HFFc6 (cell line): ENCODE measurements around the gene CARMIL1. TPM values are rescaled to one million over a fixed set of nuclear protein-coding genes. Genes with fewer than 3 reads are reported as not detected.

Source experiments
- DNase-seq: peaks from one replicate; pipeline ENCODE4 v3.0.0-alpha.2; 2018
- H3K27ac Mint-ChIP-seq: 2 replicates; pipeline ENCODE4 v1.8.0; 2020; ENCODE audit warnings: mild to moderate bottlenecking, mixed read lengths
- H3K27me3 Mint-ChIP-seq: 2 replicates; pipeline ENCODE4 v1.8.0; 2021; ENCODE audit warnings: mild to moderate bottlenecking, moderate library complexity, mixed read lengths; ENCODE audit not compliant: insufficient read depth
- H3K36me3 Mint-ChIP-seq: 2 replicates; pipeline ENCODE4 v1.8.0; 2021; ENCODE audit warnings: low read depth, mixed read lengths
- H3K4me1 Mint-ChIP-seq: 2 replicates; pipeline ENCODE4 v1.8.0; 2020; ENCODE audit warnings: low read depth, mixed read lengths
- H3K4me3 Mint-ChIP-seq: 2 replicates; pipeline ENCODE4 v1.8.0; 2020; ENCODE audit warnings: mild to moderate bottlenecking, moderate library complexity, mixed read lengths
- H3K9me3 Mint-ChIP-seq: 2 replicates; pipeline ENCODE4 v1.8.0; 2020; ENCODE audit warnings: mild to moderate bottlenecking, mixed read lengths
- CTCF ChIP-seq: fragments of 200-600 bp; sonication (generic); IDR thresholded peaks from 2 replicates; pipeline ENCODE4 v1.5.0; 2021; ENCODE audit warnings: antibody characterized with exemption, mild to moderate bottlenecking
- total RNA-seq, 6 experiments: library from RNA; stranded (reverse); fragmentation: NEBNext Ultra II Directional; extraction: Animal tissue kit (Norgen Biotek cat#: 25700); gene quantifications; 2 replicates in 1 of 6; 3 replicates in 5 of 6; pipeline ENCODE4 v1.2.3, GENCODE V29; 2021

Gene CARMIL1
- total RNA-seq, 6 experiments from 2014 or later, result 12.2 to 15.6 (median 13.7) TPM

GRCh38 chr6:25614052-25614451 lies 334.9 kb downstream of the CARMIL1 start:
- no peak for DNase-seq
- H3K4me1 Mint-ChIP-seq, result peaks cover 24% of the 10 kb centered on the region
- no peaks in the 10 kb centered on the region for H3K36me3 Mint-ChIP-seq
- no peak overlapping the region for H3K4me3 Mint-ChIP-seq
- no peak for TF ChIP-seq CTCF
- H3K9me3 Mint-ChIP-seq, result no peaks in the 10 kb centered on the region
- no peak overlapping the region for H3K27ac Mint-ChIP-seq
- H3K27me3 Mint-ChIP-seq, result peaks cover 2% of the 10 kb centered on the region; the same call in 1 of the 2 replicates

- Mint-ChIP-seq H3K4me3 (no peak overlapping the region), H3K4me1 (peaks cover 27% of the 10 kb centered on the region), H3K27ac (no peak overlapping the region), H3K27me3 (no peaks in the 10 kb centered on the region), H3K9me3 (no peaks in the 10 kb centered on the region), H3K36me3 (no peaks in the 10 kb centered on the region)
- no peak for TF ChIP-seq CTCF
- DNase-seq, result no peak
These were observed 336.3 kb downstream of the CARMIL1 start for GRCh38 chr6:25615471-25615870.

GRCh38 chr6:25617997-25618396 lies 338.8 kb downstream of the CARMIL1 start:
- Mint-ChIP-seq H3K4me1 (peaks cover 21% of the 10 kb centered on the region), H3K27ac (no peak overlapping the region), H3K4me3 (no peak overlapping the region), H3K36me3 (no peaks in the 10 kb centered on the region), H3K27me3 (no peaks in the 10 kb centered on the region), H3K9me3 (no peaks in the 10 kb centered on the region)
- DNase-seq, result no peak
- TF ChIP-seq CTCF, result no peak

DNA sequence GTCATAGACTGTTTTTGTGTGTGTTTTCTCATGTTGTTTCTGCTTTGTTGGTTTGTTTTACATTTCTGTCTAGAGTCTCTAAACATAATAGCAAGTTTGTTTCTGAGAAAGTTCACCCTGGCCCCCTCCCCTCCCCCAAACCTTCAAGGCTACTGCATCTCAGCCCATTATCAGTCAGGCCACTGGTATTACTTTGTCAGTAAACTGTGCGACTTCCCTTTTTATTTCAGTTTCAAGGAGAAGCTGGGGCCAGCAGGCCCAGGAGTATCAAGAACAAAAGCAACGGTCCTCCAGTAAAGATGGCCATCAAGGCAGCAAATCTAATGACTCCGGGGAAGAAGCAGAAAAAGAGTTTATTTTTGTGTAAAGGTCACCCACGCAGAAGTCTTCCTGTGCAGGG lies 340.0 kb downstream of the CARMIL1 start:
- Mint-ChIP-seq H3K4me3 (no peak overlapping the region), H3K4me1 (peaks cover 15% of the 10 kb centered on the region), H3K9me3 (no peaks in the 10 kb centered on the region), H3K27ac (no peak overlapping the region), H3K27me3 (no peaks in the 10 kb centered on the region), H3K36me3 (no peaks in the 10 kb centered on the region)
- DNase-seq, result no peak
- TF ChIP-seq CTCF, result no peak

GRCh38 chr6:25620391-25620790 lies 341.2 kb downstream of the CARMIL1 start:
- Mint-ChIP-seq H3K4me1 (peaks cover 15% of the 10 kb centered on the region), H3K4me3 (no peak overlapping the region), H3K27me3 (no peaks in the 10 kb centered on the region), H3K36me3 (no peaks in the 10 kb centered on the region), H3K27ac (no peak overlapping the region), H3K9me3 (no peaks in the 10 kb centered on the region)
- TF ChIP-seq CTCF, result no peak
- no peak for DNase-seq

DNA sequence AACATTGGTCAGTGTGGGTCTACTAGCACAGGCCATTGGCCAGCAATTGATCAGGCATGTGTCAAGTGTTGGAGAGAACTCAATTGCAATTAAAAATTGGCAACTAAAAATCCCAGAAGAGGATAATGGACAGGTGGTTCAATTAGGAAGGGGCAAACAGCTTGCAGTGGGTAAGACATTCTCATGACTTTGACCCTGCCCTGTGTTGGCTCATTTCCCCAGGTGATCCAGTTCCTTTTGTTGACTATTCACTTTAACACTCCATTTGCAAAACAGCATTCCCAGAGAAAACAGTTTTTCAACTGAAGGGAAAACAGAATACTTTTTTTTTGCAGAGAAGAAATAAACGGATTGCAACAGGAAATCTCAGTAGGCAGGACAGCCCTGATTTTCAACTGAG lies 343.9 kb downstream of the CARMIL1 start:
- no peaks in the 10 kb centered on the region for H3K9me3 Mint-ChIP-seq
- H3K27ac Mint-ChIP-seq, result no peak overlapping the region
- peaks cover 12% of the 10 kb centered on the region for H3K4me1 Mint-ChIP-seq
- DNase-seq, result no peak
- TF ChIP-seq CTCF, result no peak
- peaks cover 4% of the 10 kb centered on the region; the same call in 1 of the 2 replicates for H3K27me3 Mint-ChIP-seq
- H3K36me3 Mint-ChIP-seq, result no peaks in the 10 kb centered on the region
- no peak overlapping the region for H3K4me3 Mint-ChIP-seq
